GM12892 (cell line): ENCODE results near the gene CADM3.

Source experiments
- DNase-seq: peaks from one replicate; pipeline ENCODE4 v3.0.0; 2011; ENCODE audit not compliant: insufficient read length
- FAIRE-seq: peaks from 2 replicates; lab custom pipeline; 2011; peaks lifted over from hg19 to GRCh38; lab: Jason Lieb, UNC
- POLR2A ChIP-seq: IDR thresholded peaks from 2 replicates; pipeline ENCODE4 v1.6.1; 2011; ENCODE audit warnings: low read depth, low read length, control low read depth
- POLR2AphosphoS5 ChIP-seq: IDR thresholded peaks from 2 replicates; pipeline ENCODE4 v1.6.1; 2011; ENCODE audit warnings: low read depth, low read length, control low read depth
- TAF1 ChIP-seq: IDR thresholded peaks from 2 replicates; pipeline ENCODE4 v1.6.1; 2011; ENCODE audit warnings: low read depth, mild to moderate bottlenecking, control low read depth, low read length, borderline replicate concordance

CADM3 gene

DNA sequence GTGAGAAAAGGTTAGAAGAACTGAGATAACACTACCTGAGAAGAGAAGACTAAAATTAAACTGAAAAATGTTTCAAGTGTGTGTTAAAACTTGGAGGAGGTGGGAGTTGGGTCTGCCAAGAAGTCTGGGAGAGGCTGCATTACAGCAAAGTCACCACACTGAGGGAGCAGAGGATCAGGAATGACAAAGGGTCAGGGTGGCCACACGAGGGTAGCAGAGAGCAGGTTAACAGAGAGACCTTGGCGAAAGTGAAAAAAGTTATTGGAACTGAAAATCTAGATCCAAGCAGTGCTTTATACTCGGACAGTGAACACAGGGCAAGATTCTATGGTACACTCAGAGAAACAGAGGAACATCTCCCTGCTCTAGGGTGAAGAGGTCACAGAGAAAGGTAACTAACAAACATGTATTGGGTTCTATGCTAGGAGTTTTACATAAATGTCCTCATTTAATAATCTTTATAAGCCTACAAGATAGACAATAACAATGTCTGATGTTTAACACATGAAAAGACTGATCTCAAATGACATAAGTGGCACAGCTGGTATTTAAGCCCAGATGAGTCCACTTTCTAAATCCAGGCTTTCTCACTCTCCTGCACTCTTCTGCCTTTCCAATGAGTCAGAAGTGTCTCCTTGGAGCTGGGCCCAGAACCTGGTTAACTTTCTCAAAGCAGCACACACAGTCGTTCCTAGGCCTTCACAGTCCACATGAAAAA is 10.3 kb upstream of the CADM3 start:
- TF ChIP-seq POLR2AphosphoS5 (no peak), TAF1 (no peak), POLR2A (no peak)
- FAIRE-seq (peak; percentile 97), DNase-seq (no peak)

DNA sequence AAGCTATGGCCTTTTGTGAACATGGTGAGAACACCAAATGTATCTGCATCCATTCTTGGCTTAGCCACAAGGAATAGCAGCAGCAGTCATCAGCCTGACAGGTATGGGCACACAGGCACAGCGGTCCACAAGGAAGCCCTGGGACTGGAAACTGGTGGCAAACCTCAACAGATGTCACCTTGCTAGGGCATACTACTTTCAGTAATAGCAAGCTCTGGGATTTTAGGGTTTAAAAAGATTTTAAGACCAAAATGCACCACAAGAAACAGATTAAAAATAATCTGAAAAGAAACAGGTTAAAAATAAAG is 9.7 kb upstream of the CADM3 start:
- FAIRE-seq = no peak

DNA sequence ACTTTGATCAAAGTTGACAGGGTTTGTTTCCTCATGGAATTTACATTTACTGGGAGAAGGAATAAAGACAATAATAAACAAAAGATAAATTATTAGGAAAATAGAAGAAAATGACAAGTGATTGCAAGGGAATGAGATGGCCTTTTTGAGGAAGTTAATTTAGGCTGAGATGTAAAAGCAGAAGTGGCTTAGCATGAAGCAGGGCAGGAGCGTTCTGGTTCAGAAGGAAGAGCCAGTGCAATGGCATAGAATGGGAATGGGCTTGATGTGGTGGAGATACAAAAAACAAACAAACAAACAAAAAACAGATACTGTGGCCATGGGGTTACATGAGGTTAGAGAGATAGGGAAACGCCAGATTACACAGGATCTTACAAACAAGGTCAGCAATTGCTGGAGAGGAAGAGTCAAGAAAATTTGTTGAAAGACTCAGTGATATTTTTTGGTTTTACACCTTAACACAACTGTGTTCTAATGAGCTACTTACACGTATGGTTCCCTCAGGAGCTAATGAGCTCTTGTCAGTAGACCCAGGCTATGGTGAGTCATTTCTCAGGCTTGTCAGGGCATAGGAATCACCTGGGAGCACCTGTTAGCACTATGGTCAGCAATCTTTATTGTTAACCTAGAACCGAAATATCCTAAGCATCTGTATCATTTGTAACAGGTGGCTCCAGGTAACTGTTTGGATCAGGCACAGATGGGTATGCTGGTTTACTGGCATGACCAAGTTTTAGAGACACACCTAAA is 8.7 kb upstream of the CADM3 start:
- DNase-seq (no peak), FAIRE-seq (no peak)
- no peak for TF ChIP-seq POLR2AphosphoS5
- no peak for TF ChIP-seq TAF1
- no peak for TF ChIP-seq POLR2A

More for the DNA sequence above, 9.7 kb upstream of the CADM3 start:
- DNase-seq = no peak
- TF ChIP-seq POLR2A (no peak), POLR2AphosphoS5 (no peak), TAF1 (no peak)

DNA sequence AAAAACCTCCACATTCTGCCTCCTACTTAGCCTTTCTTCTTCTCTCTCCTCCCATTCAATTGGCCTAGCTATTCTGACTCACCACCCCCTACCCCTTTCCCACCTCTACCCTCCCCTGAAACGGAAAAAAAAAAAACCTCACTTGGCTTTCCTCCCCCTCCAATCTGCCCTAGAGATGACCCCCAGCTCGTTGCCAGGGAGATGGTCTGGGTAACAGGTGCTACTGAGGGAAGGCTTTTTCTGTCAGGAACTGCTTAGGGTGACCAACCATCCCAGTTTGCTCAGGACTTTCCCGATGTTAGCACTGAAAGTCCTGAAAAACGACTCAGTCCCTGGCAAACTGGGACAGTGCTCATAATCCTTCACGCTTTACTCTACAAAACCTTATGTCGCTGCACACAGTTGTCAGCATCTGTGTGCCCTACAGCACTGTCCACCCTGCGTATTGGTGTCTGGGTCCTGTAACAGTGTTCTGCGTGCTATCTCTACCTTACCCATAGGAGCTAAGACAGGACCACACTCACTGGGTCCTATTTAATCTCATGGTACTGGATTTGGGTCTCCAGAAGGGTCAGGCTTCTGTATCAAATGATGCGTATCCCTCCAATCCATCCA is 7.7 kb upstream of the CADM3 start:
- DNase-seq = no peak
- no peak for FAIRE-seq
- TF ChIP-seq POLR2AphosphoS5 (no peak), POLR2A (no peak), TAF1 (no peak)

DNA sequence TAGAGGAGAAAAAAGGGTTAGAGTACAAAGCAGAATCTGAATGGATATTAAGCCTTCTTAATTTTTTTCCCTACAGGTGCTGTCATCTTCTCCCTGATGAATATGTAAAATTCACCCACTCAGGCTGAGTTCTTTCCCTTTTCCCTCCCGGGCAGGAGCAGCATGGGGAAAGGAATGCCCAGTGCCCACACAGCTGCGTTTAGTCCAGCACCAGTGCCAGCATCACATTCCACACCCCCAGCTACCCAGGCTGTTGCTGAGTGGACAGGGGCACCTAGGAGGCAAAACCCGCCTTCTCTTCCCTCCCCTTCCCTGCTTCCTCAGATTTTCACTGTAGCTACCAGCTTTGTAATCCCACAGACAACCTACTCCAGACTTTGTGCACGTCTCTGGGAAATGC is 3.4 kb upstream of the CADM3 start:
- FAIRE-seq = no peak
- DNase-seq = no peak
- TF ChIP-seq TAF1 (no peak), POLR2A (no peak), POLR2AphosphoS5 (no peak)

DNA sequence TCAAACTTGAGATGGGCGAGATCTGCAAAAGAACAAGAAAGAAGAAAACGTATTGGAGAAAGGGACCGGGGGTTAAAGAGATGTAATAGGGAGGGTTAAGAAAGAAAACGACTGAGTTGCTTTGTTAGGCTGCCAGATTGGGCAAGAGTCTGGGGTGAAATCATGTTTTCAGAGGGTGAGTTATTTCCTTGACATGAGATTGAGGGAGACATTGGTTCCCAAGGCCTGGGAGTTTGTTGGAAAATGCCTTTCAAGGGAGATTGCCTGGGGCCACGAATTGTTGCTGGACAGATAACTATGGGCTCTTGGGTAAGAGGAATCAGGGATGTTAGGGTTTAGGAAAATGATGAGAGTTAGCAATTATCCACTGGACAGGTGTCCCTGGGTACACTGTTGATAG is 776 bp upstream of the CADM3 start:
- DNase-seq = no peak
- no peak for FAIRE-seq
- TF ChIP-seq POLR2AphosphoS5 = no peak
- no peak for TF ChIP-seq TAF1
- TF ChIP-seq POLR2A = no peak

DNA sequence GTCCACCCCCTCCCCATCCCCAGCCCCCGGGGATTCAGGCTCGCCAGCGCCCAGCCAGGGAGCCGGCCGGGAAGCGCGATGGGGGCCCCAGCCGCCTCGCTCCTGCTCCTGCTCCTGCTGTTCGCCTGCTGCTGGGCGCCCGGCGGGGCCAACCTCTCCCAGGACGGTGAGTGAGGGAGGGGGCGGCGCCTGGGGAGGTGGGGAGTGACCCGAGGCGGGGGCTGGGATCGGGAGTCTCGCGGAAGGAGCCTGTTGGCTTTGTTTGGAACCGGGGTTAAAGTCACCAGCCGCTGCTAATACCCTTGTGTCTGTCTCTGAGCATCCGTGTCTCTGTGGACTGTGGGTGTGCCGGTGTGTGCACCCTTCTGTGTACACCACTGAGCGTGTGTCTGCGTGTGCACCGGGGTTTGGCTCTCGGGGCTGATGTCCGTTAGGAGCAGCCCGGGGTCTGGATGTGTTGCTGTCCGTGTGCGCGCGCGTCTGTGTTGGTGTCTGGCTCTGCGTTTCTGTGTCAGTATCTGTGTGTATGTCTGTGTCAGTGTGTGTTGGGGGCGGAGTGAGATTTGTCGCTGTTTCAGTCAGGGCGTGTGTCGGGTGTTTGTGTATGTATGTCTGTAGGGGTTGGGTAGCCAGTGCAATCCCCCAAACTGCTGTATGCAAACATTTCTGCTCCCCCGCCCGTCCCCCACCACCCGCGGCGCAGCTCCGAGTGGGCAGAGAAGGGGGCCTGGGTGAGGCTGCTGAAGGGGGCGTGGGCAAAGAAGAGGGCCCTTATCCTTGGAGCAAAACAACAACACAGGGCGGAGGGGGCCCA is 480 bp downstream of the CADM3 start:
- TF ChIP-seq POLR2A (no peak), POLR2AphosphoS5 (no peak), TAF1 (no peak)
- no peak for FAIRE-seq

DNA sequence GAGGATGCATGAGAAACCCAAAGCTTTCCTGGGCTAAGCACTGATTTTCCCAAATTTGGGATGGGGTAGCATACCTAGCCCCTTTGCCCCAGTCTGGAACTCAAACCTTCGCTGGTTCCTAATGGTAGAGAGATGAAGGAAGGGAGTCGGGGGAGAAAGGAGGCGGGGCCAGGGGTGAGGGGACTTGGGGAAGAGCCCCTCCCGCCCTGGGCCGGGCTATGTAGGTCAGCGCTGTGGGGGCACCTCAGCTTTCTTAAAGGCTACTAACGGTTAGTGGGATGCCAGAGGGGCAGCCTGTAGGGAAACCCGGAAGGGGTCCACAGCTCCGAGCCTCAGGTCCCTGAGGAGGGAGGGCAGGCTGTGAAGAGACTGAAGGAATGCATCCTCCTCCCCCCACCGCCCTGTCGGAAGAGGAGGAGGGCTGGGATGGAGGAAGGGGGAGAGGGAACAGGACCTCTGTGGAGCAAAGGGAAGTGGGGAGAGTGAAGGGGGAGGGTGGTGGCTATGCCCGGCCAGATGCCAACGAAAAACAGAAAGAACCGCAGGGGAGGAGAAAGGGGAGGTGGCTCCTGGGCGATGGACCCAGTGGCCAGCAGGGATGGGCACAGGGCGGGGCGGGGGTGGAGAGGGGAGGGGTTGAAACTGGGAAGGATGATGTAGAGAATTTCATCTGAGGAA is 1.3 kb downstream of the CADM3 start:
- no peak for DNase-seq
- TF ChIP-seq POLR2AphosphoS5 (no peak), POLR2A (no peak), TAF1 (no peak)
- FAIRE-seq = no peak

More for the DNA sequence above, 480 bp downstream of the CADM3 start:
- peak; percentile 21 for DNase-seq

DNA sequence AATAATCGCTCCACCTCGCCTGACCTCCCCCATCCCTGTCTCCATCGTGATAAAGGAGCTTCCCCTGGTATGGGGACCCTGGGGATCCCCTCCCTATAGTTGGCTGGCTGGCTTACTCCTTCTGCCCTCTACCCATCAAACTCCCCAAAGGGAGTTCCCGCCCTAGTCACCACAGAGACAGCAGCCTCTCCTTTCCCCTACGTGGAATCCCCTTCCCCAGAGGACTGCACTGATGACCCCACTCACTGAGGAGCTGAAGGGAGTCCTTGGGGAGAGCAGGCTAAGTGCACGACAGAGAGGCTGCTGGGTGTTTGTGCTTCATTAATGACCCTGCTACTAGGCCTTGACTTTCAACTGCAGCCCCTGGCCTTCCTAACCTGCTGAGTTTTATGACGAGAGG is 1.9 kb downstream of the CADM3 start:
- TF ChIP-seq POLR2A (no peak), TAF1 (no peak)
- FAIRE-seq (no peak), DNase-seq (no peak)

DNA sequence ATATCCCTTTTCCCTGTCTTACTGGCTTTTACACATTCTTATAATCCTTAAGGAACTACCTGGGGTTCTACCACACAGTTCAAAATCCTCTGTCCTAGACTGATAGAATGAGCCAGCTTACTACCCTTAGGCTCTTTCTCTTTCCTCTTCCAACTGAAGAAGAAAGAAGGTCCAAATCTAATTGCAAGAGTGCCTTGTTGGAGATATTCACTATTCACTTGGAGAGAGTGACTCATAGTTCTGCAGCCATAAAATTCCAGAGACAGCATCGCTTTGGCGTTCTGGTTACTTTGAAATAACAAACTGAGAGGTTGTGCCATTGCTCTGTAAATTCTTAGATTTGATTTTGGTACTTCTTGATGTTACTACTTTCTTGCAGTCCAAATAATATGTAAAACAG is 4.2 kb downstream of the CADM3 start:
- DNase-seq (no peak), FAIRE-seq (no peak)
- TF ChIP-seq POLR2A = no peak
- no peak for TF ChIP-seq TAF1
- no peak for TF ChIP-seq POLR2AphosphoS5

DNA sequence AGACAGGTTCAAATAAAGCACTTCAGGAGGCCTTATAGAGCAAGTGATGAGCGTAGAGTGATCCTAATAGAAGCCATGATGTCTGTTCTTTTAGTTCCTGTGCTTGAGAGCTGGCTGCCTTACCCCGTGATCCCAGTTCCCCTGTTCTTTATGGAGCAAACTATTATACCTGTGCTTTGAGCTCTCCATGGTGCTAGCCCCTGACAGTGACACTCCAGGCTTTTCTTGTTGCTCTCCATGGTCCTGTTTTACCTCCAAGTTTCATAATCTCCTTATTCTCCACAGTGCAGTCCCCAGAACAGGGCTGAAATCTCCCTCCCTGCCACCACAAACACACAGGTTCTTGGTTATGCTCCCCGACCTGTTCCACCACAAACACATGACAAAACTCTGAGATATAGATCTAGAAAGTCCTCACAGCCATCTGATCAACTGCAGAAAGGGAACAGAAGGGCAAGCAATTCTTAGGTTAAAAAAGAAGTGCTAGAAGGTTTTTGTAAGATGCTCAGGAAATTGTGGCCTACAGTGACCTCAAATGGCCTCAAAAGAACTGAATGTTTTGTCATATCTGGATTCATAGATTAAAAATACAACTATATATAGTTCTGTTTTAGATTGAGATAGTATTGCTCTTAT is 6.0 kb downstream of the CADM3 start:
- FAIRE-seq (no peak), DNase-seq (no peak)
- no peak for TF ChIP-seq POLR2AphosphoS5
- TF ChIP-seq POLR2A = no peak
- no peak for TF ChIP-seq TAF1
